ENCODE results near the gene ENKD1. TPM values are rescaled to one million over a fixed set of nuclear protein-coding genes. Genes with fewer than 3 reads are reported as not detected.

ENKD1 gene
- total and polyA plus RNA-seq, 2 of the 4 experiments (the other 2 are of a cell fraction) = 2.9 to 6.3 TPM

GRCh38 chr16:67657751-67658518 lies 8.6 kb downstream of the ENKD1 start:
- Histone ChIP-seq H3K4me2 (ENCODE audit: low read depth, low read length) (no peak overlapping the region), H2AK9ac (replicated peaks; ENCODE audit: low read depth, low read length, poor library complexity) (no peak overlapping the region), H3K27me3 (ENCODE audit: control insufficient read depth, insufficient read depth, low read length) (no peaks in the 10 kb centered on the region), H3K9me3 (ENCODE audit: control insufficient read depth, insufficient read depth, low read length) (no peaks in the 10 kb centered on the region), H3K14ac (replicated peaks; ENCODE audit: low read depth, low read length) (no peak overlapping the region), H3K4me3 (ENCODE audit: insufficient read depth, low read depth, low read length) (no peak overlapping the region), H2BK15ac (ENCODE audit: low read depth, low read length) (no peak overlapping the region), H2AFZ (replicated peaks; ENCODE audit: low read length, poor library complexity) (no peak overlapping the region), H3K36me3 (ENCODE audit: control insufficient read depth, insufficient read depth, low read length) (peaks cover 2% of the 10 kb centered on the region; the same call in 1 of the 2 replicates), H3K79me1 (ENCODE audit: low read depth in 1 of 2, low read length in 2 of 2) (peaks cover 6 to 20% of the 10 kb centered on the region in 2 experiments; a peak in 3 of 4 replicates), H3K4ac (ENCODE audit: low read depth, low read length) (no peak overlapping the region), H3K27ac (ENCODE audit: insufficient read depth, low read length) (no peak overlapping the region), H3K56ac (ENCODE audit: extremely low read depth, insufficient read depth, low read length) (no peak overlapping the region), H2BK20ac (ENCODE audit: low read depth, low read length) (no peak overlapping the region), H4K20me1 (ENCODE audit: insufficient read depth, low read length) (peaks cover 5% of the 10 kb centered on the region), H3K9ac (ENCODE audit: low read depth, low read length) (no peak overlapping the region), H3K4me1 (ENCODE audit: control insufficient read depth, insufficient read depth, low read length) (peaks cover 9% of the 10 kb centered on the region; the same call in 1 of the 2 replicates), H4K91ac (ENCODE audit: insufficient read depth, low read depth, low read length) (no peak overlapping the region), H2BK120ac (ENCODE audit: low read depth, low read length) (no peak overlapping the region), H3K9me1 (ENCODE audit: insufficient read depth, low read length) (peaks cover 7% of the 10 kb centered on the region), H3K23ac (ENCODE audit: low read depth, low read length) (no peak overlapping the region), H2BK5ac (ENCODE audit: low read depth, low read length, poor library complexity, severe bottlenecking) (no peak overlapping the region), H3K18ac (ENCODE audit: low read depth, low read length) (no peak overlapping the region), H2AK5ac (ENCODE audit: low read depth, low read length) (no peak overlapping the region), H4K8ac (ENCODE audit: low read depth in 2 of 2, low read length in 2 of 2) (no peak overlapping the region), H4K5ac (ENCODE audit: low read depth, low read length) (no peak overlapping the region)
- no TSS peak for BruUV-seq (replicated peaks)
- no peak for ATAC-seq (ENCODE audit: low read depth)
- ChIA-PET POLR2A (ENCODE audit: unreplicated experiment) (no interaction called here), CTCF (interaction anchor here (0.5 to 1.3 kb wide), 2 partner anchors 137 to 161 kb away, joined by 3 to 4 read pairs; no protein-coding TSS in a partner anchor)
- dilution Hi-C loops (cut with HindIII; ENCODE audit: low sequenced_read_pairs, unreplicated experiment) = no loop called here
- intact Hi-C loops (cut with micrococcal nuclease) = no loop called here
- no peak for DNase-seq
- in situ Hi-C loops (cut with MboI; ENCODE audit: low sequenced_read_pairs) = no loop called here
- WGBS, 2 experiments (ENCODE audit: extremely low coverage in 2 of 2, insufficient read length in 1 of 2) = 93% methylated on average over 6 of the region's 18 CpGs; no CpG with 5 or more reads in 1 of the 2 experiments
- TF ChIP-seq RFX5 (IDR thresholded peaks at IDR 0.05; ENCODE audit: low read depth, low read length) (no peak), BHLHE40 (IDR thresholded peaks at IDR 0.05; ENCODE audit: low read depth, low read length) (no peak), CHD1 (IDR thresholded peaks at IDR 0.05; ENCODE audit: low read depth, low read length) (no peak), USF2 (IDR thresholded peaks at IDR 0.05; ENCODE audit: low read depth, low read length) (no peak), POLR2A (IDR thresholded peaks at IDR 0.05; ENCODE audit: low read depth, low read length) (no peak)
